AG08396 (cell line): ENCODE data around the gene FAM120C.

Experiments
- DNase-seq: peaks from one replicate; pipeline ENCODE4 v3.0.0; 2012; ENCODE audit warnings: low spot score, mixed read lengths

FAM120C gene

GRCh38 chrX:54182864-54183613, at the start of gene FAM120C:
Gene FAM120C, minus strand, starts transcription at chrX:54183254. Its CDS starts 56 bp downstream, at chrX:54183198.
- DNase-seq: peak; percentile 89

GRCh38 chrX:54230435-54231148, 47.5 kb upstream of the FAM120C start:
- DNase-seq: no peak

GRCh38 chrX:54223581-54223980, 40.5 kb upstream of the FAM120C start:
- no peak for DNase-seq

GRCh38 chrX:54213603-54214002, 30.5 kb upstream of the FAM120C start:
- no peak for DNase-seq

- no peak for DNase-seq
These were observed 25.5 kb upstream of the FAM120C start for GRCh38 chrX:54208531-54208930.

- DNase-seq: no peak
These were observed 15.2 kb upstream of the FAM120C start for GRCh38 chrX:54198262-54198661.

- DNase-seq: no peak
These were observed 12.0 kb upstream of the FAM120C start for GRCh38 chrX:54194982-54195588.

GRCh38 chrX:54193085-54193821, 10.2 kb upstream of the FAM120C start:
- no peak for DNase-seq

GRCh38 chrX:54184474-54184873, 1.4 kb upstream of the FAM120C start:
- DNase-seq: no peak

- DNase-seq: peak; percentile 41
These were observed 725 bp downstream of the FAM120C start for GRCh38 chrX:54182194-54182863.

- no peak for DNase-seq
These were observed 1.7 kb downstream of the FAM120C start for GRCh38 chrX:54181202-54181953.

GRCh38 chrX:54180403-54180802, 2.7 kb downstream of the FAM120C start:
- peak; percentile 11 for DNase-seq

GRCh38 chrX:54178100-54178940, 4.7 kb downstream of the FAM120C start:
- peak; percentile 26 for DNase-seq

GRCh38 chrX:54177306-54177705, 5.7 kb downstream of the FAM120C start:
- no peak for DNase-seq

GRCh38 chrX:54173791-54174190, 9.3 kb downstream of the FAM120C start:
- no peak for DNase-seq

- no peak for DNase-seq
These were observed 10.6 kb downstream of the FAM120C start for GRCh38 chrX:54172455-54172854.

- DNase-seq: peak; percentile 4
These were observed 11.4 kb downstream of the FAM120C start for GRCh38 chrX:54171527-54172250.

GRCh38 chrX:54171091-54171490, 12.0 kb downstream of the FAM120C start:
- no peak for DNase-seq

- DNase-seq: no peak
These were observed 16.1 kb downstream of the FAM120C start for GRCh38 chrX:54166915-54167314.
